ENCODE measurements around the gene AHNAK2.

The AHNAK2 gene

GRCh38 chr14:104898195-104898558 lies 80.0 kb downstream of the AHNAK2 start:
- no peak for DNase-seq (ENCODE audit: low read depth)
- no peak overlapping the region for H3K4me3 ChIP-seq (ENCODE audit: low read depth, low read length)
- no peak for TF ChIP-seq CTCF (conservative IDR thresholded peaks at IDR 0.05; ENCODE audit: low read depth, low read length)

- TF ChIP-seq CTCF (conservative IDR thresholded peaks at IDR 0.05; ENCODE audit: low read depth, low read length), result no peak
- no peak for DNase-seq (ENCODE audit: low read depth)
- H3K4me3 ChIP-seq (ENCODE audit: low read depth, low read length), result no peak overlapping the region
Measured at GRCh38 chr14:104897330-104898194, 80.6 kb downstream of the AHNAK2 start.

- no peak overlapping the region for H3K4me3 ChIP-seq (ENCODE audit: low read depth, low read length)
- TF ChIP-seq CTCF (conservative IDR thresholded peaks at IDR 0.05; ENCODE audit: low read depth, low read length), result no peak
- no peak for DNase-seq (ENCODE audit: low read depth)
Measured at GRCh38 chr14:104895786-104896661, 82.2 kb downstream of the AHNAK2 start.

GRCh38 chr14:104895207-104895785 lies 82.9 kb downstream of the AHNAK2 start:
- TF ChIP-seq CTCF (conservative IDR thresholded peaks at IDR 0.05; ENCODE audit: low read depth, low read length), result no peak
- DNase-seq (ENCODE audit: low read depth), result no peak
- H3K4me3 ChIP-seq (ENCODE audit: low read depth, low read length), result no peak overlapping the region

GRCh38 chr14:104894331-104895206 lies 83.6 kb downstream of the AHNAK2 start:
- H3K4me3 ChIP-seq (ENCODE audit: low read depth, low read length), result no peak overlapping the region
- no peak for DNase-seq (ENCODE audit: low read depth)
- no peak for TF ChIP-seq CTCF (conservative IDR thresholded peaks at IDR 0.05; ENCODE audit: low read depth, low read length)
